ENCODE measurements around the gene TPSG1. TPM values are rescaled to one million over a fixed set of nuclear protein-coding genes. Genes with fewer than 3 reads are reported as not detected.

The TPSG1 gene
- total and polyA plus RNA-seq, 7 donors: 0.08 TPM; not detected in 6

- Histone ChIP-seq H3K36me3 (ENCODE audit: insufficient read depth in 1 of 2, low read depth in 1 of 2) (no peaks in the 10 kb centered on the region), H3K27me3 (ENCODE audit: insufficient read depth in 3 of 3, low read length in 2 of 3) (peaks cover 0 to 74% (median 15%) of the 10 kb centered on the region in 3 donors), H3K4me1 (no peaks in the 10 kb centered on the region), H3K27ac (no peak overlapping the region), H3K4me3 (no peak overlapping the region), H3K9me3 (no peaks in the 10 kb centered on the region)
- TF ChIP-seq, protein P1, sequence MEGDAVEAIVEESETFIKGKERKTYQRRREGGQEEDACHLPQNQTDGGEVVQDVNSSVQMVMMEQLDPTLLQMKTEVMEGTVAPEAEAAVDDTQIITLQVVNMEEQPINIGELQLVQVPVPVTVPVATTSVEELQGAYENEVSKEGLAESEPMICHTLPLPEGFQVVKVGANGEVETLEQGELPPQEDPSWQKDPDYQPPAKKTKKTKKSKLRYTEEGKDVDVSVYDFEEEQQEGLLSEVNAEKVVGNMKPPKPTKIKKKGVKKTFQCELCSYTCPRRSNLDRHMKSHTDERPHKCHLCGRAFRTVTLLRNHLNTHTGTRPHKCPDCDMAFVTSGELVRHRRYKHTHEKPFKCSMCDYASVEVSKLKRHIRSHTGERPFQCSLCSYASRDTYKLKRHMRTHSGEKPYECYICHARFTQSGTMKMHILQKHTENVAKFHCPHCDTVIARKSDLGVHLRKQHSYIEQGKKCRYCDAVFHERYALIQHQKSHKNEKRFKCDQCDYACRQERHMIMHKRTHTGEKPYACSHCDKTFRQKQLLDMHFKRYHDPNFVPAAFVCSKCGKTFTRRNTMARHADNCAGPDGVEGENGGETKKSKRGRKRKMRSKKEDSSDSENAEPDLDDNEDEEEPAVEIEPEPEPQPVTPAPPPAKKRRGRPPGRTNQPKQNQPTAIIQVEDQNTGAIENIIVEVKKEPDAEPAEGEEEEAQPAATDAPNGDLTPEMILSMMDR (IDR thresholded peaks at IDR 0.05): no peak
- 77 to 79% (median 78%) methylated on average over 28 to 36 of the region's 36 CpGs for WGBS, 3 donors
- intact Hi-C loops (cut with DNase I): no loop called here
- no peak for DNase-seq
- no peak for ATAC-seq
Measured at GRCh38 chr16:1171854-1172428, 53.1 kb downstream of the TPSG1 start.

Other genes with a start within 250 kb of the TPSG1 start
- gene SOX8, start 243.5 kb downstream of the TPSG1 start, total RNA-seq: 1 to 10 TPM in 2 of 4 donors, under 1 TPM in 2; 0.57 to 2.1 (median 1.3) TPM
- 1 to 10 TPM in 1 of 3 donors, under 1 TPM in 2; 0.45 to 5.0 (median 0.51) TPM for gene SOX8, start 243.5 kb downstream of the TPSG1 start, polyA plus RNA-seq
- under 1 TPM in 1 of 4 donors, not detected in 3; 0.32 TPM for gene SSTR5, start 152.5 kb downstream of the TPSG1 start, total RNA-seq
- gene SSTR5, start 152.5 kb downstream of the TPSG1 start, polyA plus RNA-seq: under 1 TPM; 0.03 to 0.13 (median 0.04) TPM
- gene C1QTNF8, start 129.0 kb downstream of the TPSG1 start, total RNA-seq: not detected
- gene C1QTNF8, start 129.0 kb downstream of the TPSG1 start, polyA plus RNA-seq: not detected
- 1 to 10 TPM; 2.0 to 5.9 (median 3.0) TPM for gene CACNA1H, start 72.2 kb downstream of the TPSG1 start, total RNA-seq
- gene CACNA1H, start 72.2 kb downstream of the TPSG1 start, polyA plus RNA-seq: 1 to 10 TPM; 1.8 to 2.3 (median 2.0) TPM
- 10 to 100 TPM in 1 of 4 donors, 1 to 10 TPM in 3; 3.2 to 14.2 (median 4.6) TPM for gene TPSB2, start 4.9 kb upstream of the TPSG1 start, total RNA-seq
- gene TPSB2, start 4.9 kb upstream of the TPSG1 start, polyA plus RNA-seq: 1 to 10 TPM; 1.9 to 6.1 (median 2.7) TPM
- 1 to 10 TPM; 1.3 to 8.9 (median 6.0) TPM for gene TPSAB1, start 15.4 kb upstream of the TPSG1 start, total RNA-seq
- 1 to 10 TPM; 1.6 to 5.0 (median 2.6) TPM for gene TPSAB1, start 15.4 kb upstream of the TPSG1 start, polyA plus RNA-seq
- gene TPSD1, start 30.8 kb upstream of the TPSG1 start, total RNA-seq: under 1 TPM in 1 of 4 donors, not detected in 3; 0.90 TPM
- under 1 TPM; 0.09 to 0.27 (median 0.10) TPM for gene TPSD1, start 30.8 kb upstream of the TPSG1 start, polyA plus RNA-seq
- 10 to 100 TPM; 46.2 to 71.7 (median 56.0) TPM for gene UBE2I, start 84.4 kb upstream of the TPSG1 start, total RNA-seq
- 100 to 1,000 TPM in 1 of 3 donors, 10 to 100 TPM in 2; 49.8 to 101 (median 55.6) TPM for gene UBE2I, start 84.4 kb upstream of the TPSG1 start, polyA plus RNA-seq
- gene BAIAP3, start 108.4 kb upstream of the TPSG1 start, total RNA-seq: 1 to 10 TPM in 3 of 4 donors, under 1 TPM in 1; 0.38 to 3.5 (median 1.9) TPM
- gene BAIAP3, start 108.4 kb upstream of the TPSG1 start, polyA plus RNA-seq: 1 to 10 TPM in 1 of 3 donors, under 1 TPM in 2; 0.62 to 1.1 (median 0.79) TPM
- gene TSR3, start 126.6 kb upstream of the TPSG1 start, total RNA-seq: 10 to 100 TPM; 40.0 to 55.3 (median 43.2) TPM
- gene TSR3, start 126.6 kb upstream of the TPSG1 start, polyA plus RNA-seq: 100 to 1,000 TPM in 2 of 3 donors, 10 to 100 TPM in 1; 55.1 to 109 (median 107) TPM
- 10 to 100 TPM; 27.9 to 36.6 (median 32.5) TPM for gene GNPTG, start 126.7 kb upstream of the TPSG1 start, total RNA-seq
- gene GNPTG, start 126.7 kb upstream of the TPSG1 start, polyA plus RNA-seq: 10 to 100 TPM; 29.5 to 31.2 (median 30.7) TPM
- 10 to 100 TPM; 21.9 to 41.0 (median 34.2) TPM for gene UNKL, start 189.4 kb upstream of the TPSG1 start, total RNA-seq
- gene UNKL, start 189.4 kb upstream of the TPSG1 start, polyA plus RNA-seq: 10 to 100 TPM; 17.3 to 58.7 (median 19.2) TPM
- 10 to 100 TPM; 11.7 to 22.8 (median 19.4) TPM for gene UQCC4, start 195.5 kb upstream of the TPSG1 start, total RNA-seq
- gene UQCC4, start 195.5 kb upstream of the TPSG1 start, polyA plus RNA-seq: 10 to 100 TPM; 27.1 to 66.5 (median 63.7) TPM
- gene PERCC1, start 205.8 kb upstream of the TPSG1 start, total RNA-seq: not detected
- gene PERCC1, start 205.8 kb upstream of the TPSG1 start, polyA plus RNA-seq: under 1 TPM in 1 of 3 donors, not detected in 2; 0.08 TPM
- gene CCDC154, start 219.3 kb upstream of the TPSG1 start, total RNA-seq: 1 to 10 TPM in 1 of 4 donors, under 1 TPM in 3; 0.27 to 1.5 (median 0.55) TPM
- gene CCDC154, start 219.3 kb upstream of the TPSG1 start, polyA plus RNA-seq: under 1 TPM in 2 of 3 donors, not detected in 1; 0.21 to 0.38 TPM
- 10 to 100 TPM; 41.2 to 65.4 (median 46.2) TPM for gene CLCN7, start 249.8 kb upstream of the TPSG1 start, total RNA-seq
- 10 to 100 TPM; 27.0 to 33.6 (median 29.7) TPM for gene CLCN7, start 249.8 kb upstream of the TPSG1 start, polyA plus RNA-seq